ENCODE measurements around the gene RHOC.
A peak's percentile ranks its signal among the peaks of the same experiment; 100 is the strongest.

Gene RHOC

DNA sequence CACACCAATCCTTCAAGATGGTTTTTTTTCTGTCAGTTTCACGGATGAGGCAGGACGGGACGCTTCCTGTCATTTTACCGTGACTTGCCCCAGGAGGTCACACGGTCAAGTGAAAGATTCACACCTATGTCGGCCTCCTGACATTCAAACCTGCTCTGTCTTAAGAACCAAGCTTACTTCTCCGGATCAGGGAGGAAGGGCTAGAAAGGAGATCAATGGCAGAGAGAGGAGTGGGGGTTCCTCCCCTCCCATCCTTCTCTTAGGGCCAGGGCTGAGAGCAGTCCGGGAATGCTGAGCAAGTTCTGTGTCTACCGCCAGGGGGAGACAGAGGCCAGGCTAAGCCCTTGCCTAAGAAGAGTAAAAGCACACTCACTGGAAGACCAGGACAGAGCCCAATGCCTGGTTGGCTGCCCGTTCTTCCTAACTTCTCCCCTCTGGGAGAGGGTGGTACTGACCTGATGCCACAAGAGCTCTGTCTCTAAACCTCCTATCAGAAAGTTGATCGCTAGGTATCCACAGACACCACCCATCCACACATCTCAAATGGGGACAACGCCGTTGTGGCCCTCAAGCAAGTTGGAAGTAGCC is 9.3 kb upstream of the RHOC start:
- DNase-seq, result peak; percentile 84

DNA sequence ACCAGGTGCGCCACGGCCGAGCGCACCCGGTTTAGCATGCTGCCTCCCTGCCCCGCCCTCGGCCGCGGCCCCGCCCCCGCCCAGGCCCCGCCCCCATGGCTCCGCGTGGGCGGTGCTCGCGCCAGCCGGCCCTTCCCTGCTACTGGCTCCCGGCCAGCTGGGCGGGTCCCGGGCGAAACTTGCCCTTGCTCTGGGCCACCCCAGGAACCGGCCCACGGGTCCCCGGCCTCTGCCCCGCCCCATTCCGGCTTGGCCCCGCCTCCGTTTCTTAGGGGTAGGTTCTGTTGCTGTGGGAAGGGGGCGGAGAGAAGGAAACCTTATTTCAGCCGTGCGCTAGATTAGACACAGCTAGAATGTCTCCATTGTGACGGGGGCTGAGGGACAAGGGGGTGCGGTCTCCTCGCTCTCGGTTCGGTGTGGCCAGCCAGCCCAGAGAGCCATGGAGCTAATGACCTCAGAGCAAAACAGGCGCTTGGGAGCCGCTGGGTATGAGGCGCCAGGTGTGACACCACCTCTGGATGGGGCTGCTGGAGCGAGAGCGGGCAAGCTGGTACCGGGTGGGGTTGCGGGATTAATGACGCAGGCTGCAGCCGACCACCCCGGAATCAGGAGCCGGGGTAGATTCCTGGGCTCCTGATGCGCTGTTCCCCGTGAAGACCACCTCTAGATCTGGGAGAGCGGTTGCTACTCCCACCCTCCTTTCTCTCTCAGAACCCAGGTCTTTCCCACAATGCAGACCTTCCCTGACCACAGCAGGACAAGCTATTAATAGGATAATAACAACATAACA is 8.5 kb upstream of the RHOC start, which contains the start of gene PPM1J:
Gene PPM1J (minus strand): TSS at position 69 of the 790 bp plus-strand sequence. CDS start 31 bp downstream, at position 38.
- DNase-seq, result peak; percentile 47

DNA sequence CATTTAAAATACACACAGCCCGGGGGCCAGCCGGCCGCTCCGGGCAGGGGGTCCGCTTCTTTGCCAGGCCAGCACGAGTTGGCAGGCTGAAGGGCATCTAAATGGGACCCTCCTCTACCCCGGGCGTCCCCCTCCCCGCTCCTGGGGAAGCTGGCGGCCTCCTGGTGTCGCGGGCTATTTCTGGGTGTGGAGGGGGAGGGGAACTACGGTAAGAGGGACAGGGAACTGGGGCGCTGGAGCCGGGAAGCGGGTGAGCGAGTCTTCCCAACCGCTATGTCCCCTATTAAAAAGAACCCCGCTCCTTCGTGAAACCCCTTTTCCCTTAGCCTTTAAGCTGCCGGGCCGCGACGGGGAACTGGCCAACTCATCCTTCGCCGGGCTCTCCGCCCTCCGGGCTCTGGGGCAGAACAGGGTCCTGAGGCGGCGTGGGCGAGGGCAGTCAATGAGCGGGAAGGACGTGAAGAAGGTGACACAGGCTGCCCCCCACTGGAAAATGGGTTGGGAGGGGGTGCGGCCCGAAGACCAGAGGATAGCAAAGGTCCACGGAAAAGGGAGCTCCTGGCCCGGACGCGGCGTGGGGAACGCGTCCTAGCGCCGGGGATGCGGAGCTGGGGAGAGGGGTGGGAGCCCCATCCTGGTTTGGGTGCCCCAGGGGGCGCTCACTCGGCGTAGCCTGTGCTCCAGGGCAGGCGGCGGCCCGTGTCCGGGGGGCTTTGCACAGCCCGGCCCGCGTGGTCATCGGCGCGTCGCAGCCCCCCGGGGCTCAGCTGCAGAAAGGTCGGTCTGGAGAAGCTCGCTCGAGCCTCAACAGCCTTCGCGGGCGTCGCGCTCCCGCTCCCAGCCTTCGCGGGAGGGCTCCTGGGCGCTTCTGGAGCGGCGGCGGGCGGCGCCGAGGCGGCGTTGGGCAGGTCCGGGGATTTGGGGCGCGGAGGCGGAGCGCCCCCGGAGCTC is 7.7 kb upstream of the RHOC start:
- no peak for DNase-seq

DNA sequence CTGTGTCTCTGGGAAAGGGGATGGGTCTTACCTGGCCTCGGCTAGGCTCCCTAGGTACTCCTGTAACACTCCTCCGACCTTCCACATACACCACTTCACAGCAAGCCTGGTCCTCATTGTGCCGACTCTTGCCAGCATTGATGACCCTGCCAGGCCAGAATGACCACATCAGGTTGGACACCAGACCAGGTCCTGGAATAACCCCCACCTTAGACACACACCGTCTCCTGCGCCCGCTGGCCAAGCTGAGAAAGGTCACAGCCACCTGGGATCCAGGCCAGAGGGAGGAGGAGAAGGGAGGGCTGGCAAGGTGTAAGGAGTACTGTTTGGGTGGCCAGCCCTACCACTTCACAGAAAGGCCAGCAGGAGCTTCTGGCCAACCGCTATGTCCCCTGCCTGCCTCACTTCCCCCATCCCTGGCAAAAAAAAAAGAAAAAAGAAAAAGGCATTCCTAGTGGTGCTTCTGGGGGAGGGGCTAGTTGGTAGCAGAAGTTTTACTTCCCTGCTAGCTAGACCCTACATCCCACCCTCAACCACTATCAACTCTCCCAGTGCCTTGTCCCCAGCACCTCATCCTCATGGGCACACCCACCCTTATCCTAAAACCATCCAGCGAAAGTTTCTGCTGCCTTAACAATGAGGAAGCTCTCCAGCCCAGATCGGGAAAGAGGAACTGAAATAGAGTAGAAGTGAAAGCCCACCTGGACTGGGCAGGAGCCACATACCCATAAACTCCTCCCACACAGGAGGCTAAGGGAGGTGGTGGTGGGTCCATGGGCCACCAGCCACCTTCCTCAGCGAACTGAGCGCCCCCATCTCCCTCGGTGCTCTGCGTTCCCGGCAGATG is 6.8 kb upstream of the RHOC start:
- DNase-seq, result no peak

DNA sequence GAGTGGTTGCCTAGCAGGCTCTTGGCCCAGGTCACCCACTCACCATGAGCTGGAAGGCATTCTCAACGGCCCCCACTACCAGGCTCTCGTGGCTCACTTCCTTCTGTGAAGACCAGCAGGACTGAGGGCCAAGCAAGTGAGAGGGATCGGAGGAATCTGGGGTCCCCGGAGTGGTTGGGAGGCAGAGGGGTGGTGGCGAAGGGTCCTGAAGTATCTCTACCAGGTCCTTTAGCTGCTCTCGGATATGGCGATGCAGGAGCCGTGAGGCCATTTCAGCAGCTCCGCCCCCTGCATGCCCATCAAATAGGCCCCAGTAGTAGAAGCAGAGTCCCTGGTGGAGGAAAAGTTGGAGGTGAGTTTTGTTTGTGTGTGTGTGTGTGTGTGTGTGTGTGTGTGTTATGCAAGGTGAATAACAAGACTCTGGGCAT is 5.8 kb upstream of the RHOC start:
- no peak for DNase-seq

DNA sequence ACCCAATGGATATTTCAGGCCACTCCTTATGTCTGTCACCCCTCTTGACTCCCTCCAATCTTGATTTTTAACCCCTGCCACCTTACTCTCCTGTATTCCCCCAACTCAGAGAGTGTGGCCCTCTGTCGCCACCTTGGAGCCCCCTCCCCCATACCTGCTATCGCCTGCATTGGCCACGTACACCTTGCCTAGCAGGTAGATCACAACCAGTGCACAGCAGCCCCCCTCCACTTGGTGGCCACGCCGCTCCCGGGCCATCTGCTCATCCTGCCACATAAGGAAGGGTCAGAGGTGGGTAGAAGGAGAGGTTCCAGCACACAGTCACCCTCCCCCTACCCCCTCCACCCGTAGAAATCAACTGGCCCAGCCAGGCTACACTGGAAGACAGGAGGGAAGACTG is 5.3 kb upstream of the RHOC start:
- DNase-seq, result no peak

DNA sequence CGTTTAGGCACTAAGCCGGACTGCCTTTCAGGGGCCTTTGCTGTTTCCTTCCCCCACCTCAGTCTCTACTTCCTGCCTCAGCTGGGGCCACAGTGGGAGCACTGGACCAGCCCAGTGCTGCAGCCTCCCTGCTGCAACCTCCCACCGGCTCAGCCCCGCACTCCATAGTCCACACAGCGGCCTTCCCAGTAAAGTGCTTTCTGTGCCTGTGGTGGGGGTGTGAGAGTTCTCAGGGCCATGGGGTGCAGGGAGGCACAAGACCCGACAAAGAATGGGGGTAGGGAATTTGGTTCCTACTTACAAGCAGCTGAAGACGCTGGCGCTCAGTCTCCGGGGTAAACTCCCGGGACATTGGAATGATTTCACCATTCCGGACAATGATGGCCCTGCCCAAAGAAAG is 4.7 kb upstream of the RHOC start:
- no peak for DNase-seq

DNA sequence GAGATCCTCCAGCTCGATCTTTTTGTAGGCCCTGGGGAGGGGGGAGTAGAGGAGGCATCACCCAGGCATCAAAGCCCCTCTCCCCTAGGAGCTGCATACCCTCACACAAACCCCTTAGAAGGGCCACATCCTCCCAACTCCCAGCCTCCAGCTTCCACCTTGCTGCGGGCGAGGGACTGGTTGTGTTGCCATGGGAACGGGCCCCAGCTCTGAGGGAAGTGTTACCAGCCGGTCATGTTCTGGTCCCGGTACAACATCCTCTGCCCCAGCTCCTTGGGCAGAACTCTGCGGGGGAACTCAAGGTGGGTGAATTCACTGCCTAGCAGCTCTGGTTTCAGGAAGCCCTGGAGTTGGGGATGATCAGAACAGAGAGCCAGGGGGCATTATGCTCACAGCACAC is 4.1 kb upstream of the RHOC start:
- DNase-seq, result no peak

DNA sequence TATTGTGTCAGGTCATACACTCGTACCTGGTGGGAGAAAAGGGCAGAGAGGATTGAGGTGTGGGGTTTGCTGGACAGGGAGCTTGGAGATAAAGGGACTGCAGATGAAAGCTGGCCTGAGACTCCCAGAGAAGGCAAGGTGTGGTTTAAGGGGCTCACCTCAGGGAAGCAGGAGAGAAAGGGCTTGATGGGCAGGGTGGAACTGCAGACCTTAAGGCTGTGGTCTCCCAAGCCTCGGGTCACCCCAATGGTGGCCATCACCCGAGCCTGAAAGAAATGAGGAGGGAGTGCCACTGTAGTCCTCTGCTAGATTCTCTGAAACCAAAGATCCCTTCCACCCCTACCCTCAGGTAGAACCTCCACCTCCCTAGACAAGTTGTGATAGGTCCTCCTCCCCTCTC is 3.7 kb upstream of the RHOC start:
- DNase-seq, result no peak

DNA sequence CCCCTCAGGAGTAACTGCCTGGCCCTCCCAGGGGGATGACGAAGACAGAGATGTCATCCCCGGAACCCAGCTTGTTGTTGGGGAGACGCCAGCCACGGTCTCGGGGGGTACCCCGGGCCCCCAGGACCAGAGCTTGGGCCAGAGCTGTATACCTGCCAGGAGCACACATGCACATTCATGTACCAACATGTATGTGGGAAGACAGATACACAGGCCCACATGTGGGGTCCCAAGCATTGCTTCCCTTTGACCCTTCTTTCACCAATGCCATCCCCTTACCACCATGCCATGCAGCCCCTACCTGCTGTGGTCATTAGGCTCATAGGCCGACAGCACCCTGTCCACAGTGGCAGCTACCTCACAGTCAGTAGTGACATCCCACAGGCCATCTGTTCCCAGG is 3.2 kb upstream of the RHOC start:
- DNase-seq, result no peak

DNA sequence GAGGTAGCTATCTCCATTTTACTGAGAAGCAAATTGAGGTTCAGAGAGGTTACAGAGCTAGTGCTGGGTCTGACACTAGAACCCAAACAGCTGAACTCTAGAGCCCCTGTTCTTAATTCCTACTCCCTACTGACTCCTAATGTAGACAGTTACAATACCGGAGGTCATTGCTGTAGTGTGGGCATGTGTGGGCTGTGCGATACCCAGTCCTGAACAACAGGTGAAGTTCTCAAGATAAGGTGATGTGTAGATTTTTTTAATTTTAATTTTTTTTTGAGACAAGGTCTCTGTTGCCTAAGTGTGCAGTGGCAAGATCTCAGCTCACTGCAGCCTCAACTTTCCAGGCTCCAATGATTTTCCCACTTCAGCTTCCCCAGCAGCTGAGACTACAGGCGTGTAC is 1.6 kb upstream of the RHOC start:
- DNase-seq, result no peak

DNA sequence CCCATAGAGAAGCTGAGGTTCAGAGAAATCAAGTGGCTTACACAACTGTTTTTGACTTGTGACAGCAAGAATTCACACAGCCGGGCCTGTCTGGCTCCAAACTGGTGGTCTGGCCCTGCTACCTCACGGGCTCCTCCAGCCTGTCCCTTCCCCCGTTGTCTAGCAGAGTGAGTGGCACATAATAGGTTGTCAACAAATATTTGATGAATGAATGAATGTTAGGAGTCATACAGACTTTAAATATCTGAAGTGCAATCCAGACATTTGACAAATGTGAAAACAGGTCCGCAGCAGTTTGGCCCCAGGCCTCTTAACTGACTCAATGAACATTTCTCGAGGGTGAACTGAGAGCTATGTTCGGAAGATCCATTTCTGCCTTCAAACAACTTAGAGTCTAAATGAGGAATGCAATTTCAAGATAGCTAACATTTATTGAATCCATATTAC is 1.1 kb upstream of the RHOC start:
- DNase-seq, result no peak

DNA sequence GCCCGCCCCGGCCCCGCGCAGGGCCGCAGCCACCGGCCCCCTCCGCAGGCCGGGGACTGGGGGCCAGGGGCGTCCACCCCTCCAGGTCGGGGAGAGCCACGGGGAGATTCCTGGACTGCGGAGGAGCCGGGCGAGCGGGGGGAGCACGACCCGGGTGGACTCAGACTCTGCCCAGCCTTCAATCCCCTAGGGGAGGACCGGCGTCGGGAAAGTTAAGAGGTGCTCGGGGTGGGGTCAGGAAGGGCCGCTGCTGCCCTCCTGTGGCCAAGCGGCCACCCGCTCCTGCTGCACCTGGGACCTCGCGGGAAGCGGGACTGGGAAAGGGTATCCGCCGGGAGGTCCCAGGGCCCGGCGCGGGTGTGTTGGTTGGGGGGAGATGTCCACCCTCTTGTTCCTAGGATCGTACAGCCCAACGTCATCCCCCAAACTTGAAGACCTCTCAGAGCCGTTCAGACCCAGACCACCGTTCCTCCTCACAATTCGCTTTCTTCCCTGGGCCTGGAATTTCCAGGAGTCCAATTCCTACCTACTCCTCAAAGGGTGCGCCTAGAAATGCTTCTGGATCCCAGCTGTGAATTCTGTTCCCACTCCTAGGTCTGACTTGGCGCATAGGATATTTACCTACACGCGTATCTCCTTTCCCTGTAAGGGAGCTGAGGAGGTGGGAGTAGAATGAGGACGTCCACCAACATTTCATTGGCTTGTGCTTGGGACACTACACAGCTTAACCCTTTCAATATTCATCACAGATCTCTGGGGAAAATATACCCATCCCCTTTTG is 484 bp upstream of the RHOC start:
- peak; percentile 55 for DNase-seq

DNA sequence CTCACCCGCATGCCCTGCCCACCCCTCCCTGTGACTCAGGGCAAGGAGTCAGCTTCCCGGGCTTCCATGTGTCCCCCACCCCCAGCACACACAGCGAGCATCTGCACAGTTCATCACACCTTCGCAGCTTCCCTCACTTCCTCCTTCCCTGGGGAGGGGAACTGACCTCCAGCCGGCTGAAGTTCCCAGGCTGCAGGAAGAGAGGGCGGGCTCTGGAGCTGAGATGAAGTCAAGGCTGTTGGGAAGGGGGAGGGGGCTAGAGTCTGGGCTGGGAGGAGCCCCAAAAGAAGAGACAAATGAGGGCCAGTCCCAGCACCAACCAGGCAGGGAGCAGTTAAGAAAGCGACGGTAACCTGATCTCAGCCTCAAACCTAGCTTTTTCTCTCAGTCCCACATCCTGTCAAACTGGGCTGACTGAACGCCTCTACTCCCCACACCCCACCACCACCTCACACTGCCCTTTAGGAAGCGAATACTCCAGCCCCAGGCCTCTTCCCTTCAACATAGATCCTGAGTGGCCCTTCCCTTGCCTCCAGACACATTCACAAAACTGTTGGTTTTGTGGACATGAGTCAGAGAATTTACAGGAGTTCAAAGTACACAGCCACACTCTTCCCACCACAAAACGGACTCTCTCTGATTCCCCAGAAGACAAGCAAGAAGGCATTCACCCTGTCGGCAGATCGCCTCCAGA is 1.8 kb downstream of the RHOC start:
- DNase-seq, result no peak

DNA sequence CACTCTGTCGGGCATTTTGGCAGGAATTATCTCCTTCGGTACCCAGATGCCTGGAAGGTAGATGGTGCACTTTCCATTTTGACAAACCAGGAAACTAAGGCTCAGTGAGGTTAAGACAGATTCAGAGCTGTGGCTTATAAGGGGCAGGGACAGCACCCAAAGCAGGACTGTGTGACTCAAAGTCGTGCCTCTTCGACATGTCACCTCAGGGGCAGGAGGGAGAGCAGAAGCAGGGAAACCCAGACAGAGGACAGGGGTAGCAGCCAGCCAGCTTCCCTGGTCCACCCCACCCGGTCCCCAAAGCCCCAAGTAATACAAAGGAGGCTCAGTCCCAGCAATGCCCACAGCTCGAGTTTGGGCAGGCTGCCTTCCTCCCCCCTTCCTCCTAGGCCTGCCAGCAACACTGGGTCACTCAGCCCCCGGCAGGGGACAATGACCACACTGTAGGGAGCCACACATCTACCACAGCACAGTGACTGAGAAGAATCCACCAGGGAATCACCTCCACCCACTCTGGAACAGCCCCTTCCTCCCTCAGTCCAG is 2.5 kb downstream of the RHOC start:
- DNase-seq, result no peak

DNA sequence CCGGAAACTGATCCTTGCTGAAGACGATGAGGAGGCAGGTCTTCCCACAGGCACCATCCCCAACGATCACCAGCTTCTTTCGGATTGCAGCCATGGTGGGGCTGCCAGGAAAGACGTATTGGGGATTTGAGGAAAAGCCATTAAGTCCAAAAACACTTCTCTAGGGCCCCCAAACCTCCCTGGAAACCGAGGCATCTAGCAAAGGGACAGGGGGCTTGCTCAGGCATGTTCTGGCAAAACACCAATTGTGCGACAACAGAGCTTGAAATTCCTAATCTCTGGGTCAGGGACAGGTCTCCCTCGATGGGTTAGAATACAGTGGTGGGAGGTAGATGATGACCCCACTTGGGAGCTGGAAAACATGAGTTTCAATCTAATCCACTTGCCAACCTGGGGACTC is 3.2 kb downstream of the RHOC start:
- DNase-seq, result no peak

DNA sequence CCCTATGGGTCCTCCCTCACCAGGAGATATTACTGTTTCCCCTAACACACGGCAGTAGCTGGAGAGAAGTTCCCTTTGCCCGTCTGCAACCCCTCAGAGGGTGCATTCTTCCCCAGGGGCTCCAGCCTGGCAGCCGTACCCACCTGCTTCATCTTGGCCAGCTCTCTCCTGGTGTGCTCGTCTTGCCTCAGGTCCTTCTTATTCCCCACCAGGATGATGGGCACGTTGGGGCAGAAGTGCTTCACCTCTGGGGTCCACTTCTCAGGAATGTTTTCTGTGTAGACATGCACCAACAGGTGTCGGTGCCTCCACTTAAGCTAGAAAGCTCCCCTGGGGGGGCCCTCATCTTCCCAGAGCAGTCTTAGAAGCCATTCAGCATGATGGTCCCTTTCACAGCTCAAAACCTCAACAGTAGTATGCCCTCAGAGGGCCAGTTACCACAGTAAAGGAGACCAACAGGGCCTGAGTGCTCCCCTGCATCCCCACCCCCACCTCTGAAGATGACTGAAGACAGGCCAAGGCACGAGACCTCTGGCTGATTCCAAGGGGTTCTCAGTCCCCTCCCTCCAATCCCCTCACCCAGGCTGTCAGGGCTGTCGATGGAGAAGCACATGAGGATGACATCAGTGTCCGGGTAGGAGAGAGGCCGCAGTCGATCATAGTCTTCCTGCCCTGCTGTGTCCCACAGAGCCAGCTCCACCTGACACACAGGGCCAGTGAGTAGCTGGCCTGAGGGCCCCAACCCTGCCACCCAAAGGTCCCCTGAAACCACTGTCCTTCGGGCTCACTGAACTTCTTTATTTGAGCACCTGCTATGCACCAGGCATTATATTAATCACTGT is 4.3 kb downstream of the RHOC start:
- DNase-seq, result no peak

DNA sequence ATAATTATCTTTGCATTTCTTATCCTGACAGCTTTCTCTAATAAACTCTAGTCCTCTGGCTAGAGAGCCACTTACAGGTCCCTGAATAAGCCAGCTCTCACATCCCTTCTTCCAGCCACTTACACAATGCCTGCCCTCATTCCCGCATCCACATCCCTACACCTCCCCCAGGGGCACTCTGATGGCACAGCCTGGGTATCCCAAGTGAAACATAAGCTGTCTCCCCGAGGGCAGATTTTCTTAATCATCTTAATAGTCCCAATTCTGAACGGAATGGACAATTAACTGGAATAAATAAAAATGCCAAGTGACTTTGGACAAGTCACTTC is 4.9 kb downstream of the RHOC start:
- no peak for DNase-seq

DNA sequence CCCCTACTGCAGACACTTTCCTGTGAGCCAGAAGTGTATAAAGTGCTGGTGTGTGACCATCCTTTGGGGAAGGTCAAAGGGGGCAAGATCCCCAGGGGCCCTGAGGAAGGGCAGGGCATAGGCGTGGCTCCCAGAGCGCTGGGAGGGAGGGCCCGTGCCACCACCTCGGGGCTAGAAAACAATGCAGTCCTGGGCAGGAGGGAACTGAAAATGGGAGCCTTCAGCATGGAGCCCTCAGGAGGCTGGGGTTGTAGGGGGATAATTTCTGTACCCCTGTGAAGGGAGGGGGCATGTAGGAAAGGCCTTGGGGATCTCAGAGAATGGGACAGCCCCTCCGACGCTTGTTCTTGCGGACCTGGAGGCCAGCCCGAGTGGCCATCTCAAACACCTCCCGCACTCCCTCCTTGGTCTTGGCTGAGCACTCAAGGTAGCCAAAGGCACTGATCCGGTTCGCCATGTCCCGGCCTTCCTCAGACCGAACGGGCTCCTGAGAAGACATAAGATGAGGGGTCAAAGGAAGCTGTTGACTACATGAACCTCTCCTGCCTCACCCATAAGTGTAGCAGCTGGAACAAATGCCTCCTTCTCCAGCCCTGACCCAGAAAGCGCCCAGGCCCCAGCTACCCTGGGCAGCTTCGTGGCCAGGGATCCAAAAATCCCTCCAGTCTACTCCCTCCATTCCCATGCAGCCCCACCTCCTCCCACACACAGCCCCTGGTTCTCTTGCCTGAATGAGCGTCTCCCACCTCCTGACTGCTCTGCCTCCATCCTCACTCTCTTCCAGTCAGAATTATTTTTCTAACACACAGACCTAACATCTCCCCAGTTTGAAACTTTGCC is 5.5 kb downstream of the RHOC start:
- DNase-seq, result no peak
